SU-DHL-6 (cell line): ENCODE measurements around the gene RPS14.

Source experiments
- H2AFZ ChIP-seq: fragments of 200-600 bp; sonication (generic); 2 replicates; pipeline ENCODE4 v1.6.1; 2014; ENCODE audit warnings: low read depth, mild to moderate bottlenecking, moderate library complexity, mixed read lengths, antibody characterized with exemption, low read length; ENCODE audit not compliant: severe bottlenecking
- H3F3A ChIP-seq: fragments of 200-600 bp; shearing (Covaris generic); 2 replicates; pipeline ENCODE4 v1.6.0; 2016; ENCODE audit warnings: antibody characterized with exemption, mild to moderate bottlenecking; ENCODE audit not compliant: insufficient read depth
- H3K27ac ChIP-seq: fragments of 200-600 bp; sonication (generic); 2 replicates; pipeline ENCODE4 v1.5.1; 2016; ENCODE audit warnings: low read depth, mild to moderate bottlenecking, low read length, moderate library complexity, mixed read lengths
- H3K27me3 ChIP-seq: fragments of 200-600 bp; sonication (generic), shearing (Covaris generic); 2 replicates; pipeline ENCODE4 v1.6.0; 2014; ENCODE audit warnings: mild to moderate bottlenecking, low read length
- H3K36me3 ChIP-seq: fragments of 200-600 bp; sonication (generic); 2 replicates; pipeline ENCODE4 v1.6.1; 2014; ENCODE audit warnings: mild to moderate bottlenecking, low read length, mixed read lengths
- H3K4me2 ChIP-seq: fragments of 300-600, 200-600 bp; shearing (Covaris generic), sonication (generic); 2 replicates; pipeline ENCODE4 v1.6.0; 2014; ENCODE audit warnings: low read length, low read depth, mild to moderate bottlenecking; ENCODE audit not compliant: poor library complexity, severe bottlenecking
- H3K4me3 ChIP-seq: fragments of 200-600 bp; sonication (generic); 2 replicates; pipeline ENCODE4 v1.5.1; 2014; ENCODE audit warnings: antibody characterized with exemption, low read length, mild to moderate bottlenecking, mixed read lengths; ENCODE audit not compliant: insufficient read depth, poor library complexity, severe bottlenecking
- H3K79me2 ChIP-seq: fragments of 200-600 bp; sonication (generic); 2 replicates; pipeline ENCODE4 v1.6.1; 2014; ENCODE audit warnings: mild to moderate bottlenecking, low read length, moderate library complexity; ENCODE audit not compliant: insufficient read depth
- H3K9ac ChIP-seq: fragments of 200-600 bp; sonication (generic); 2 replicates; pipeline ENCODE4 v1.7.0; 2014; ENCODE audit warnings: mild to moderate bottlenecking, low read length
- H3K9me2 ChIP-seq: fragments of 200-600 bp; sonication (generic); replicated peaks from 2 replicates; pipeline ENCODE4 v1.6.1; 2014; ENCODE audit warnings: low read length; ENCODE audit not compliant: insufficient read depth
- H3K9me3 ChIP-seq: fragments of 200-600 bp; sonication (generic); 2 replicates; pipeline ENCODE4 v1.6.1; 2014; ENCODE audit warnings: low read length, mixed read lengths; ENCODE audit not compliant: insufficient read depth
- H4K20me1 ChIP-seq: fragments of 200-600 bp; sonication (generic); 2 replicates; pipeline ENCODE4 v1.6.1; 2014; ENCODE audit warnings: low read depth, mild to moderate bottlenecking, antibody characterized with exemption, low read length, moderate library complexity, mixed read lengths
- EZH2phosphoT487 ChIP-seq: fragments of 200-600 bp; sonication (generic), shearing (Covaris generic); conservative IDR thresholded peaks from 2 replicates; pipeline ENCODE4 v1.6.1; 2018; ENCODE audit warnings: mild to moderate bottlenecking, antibody characterized with exemption, low read length, moderate library complexity, mixed read lengths
- TF ChIP-seq, protein P1 (sequence below): fragments of 200-600 bp; sonication (generic); IDR thresholded peaks from one replicate; pipeline ENCODE4 v1.5.1; 2017; ENCODE audit warnings: antibody characterized with exemption, mild to moderate bottlenecking, low read length, moderate library complexity; ENCODE audit not compliant: insufficient read depth, poor library complexity, severe bottlenecking

The RPS14 gene

DNA sequence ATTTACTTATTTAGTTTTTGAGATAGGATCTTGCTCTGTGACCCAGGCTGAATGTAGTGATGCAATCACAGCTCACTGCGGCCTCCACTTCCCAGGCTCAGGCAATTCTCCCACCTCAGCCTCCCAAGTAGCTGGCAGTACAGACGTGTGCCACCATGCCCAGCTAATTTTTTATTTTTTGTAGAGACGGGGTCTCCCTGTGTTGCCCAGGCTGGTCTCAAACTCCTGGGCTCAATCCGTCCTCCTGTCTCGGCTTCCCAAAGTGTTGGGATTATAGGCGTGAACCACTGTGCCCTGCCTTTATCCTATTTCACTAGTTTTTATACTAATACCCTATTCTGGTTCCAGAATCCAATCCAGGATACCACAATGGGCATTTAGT, 6.8 kb downstream of the RPS14 start:
- H4K20me1 ChIP-seq, result peaks cover 24% of the 10 kb centered on the region; the same call in 1 of the 2 replicates
- peaks cover 8% of the 10 kb centered on the region for H3K79me2 ChIP-seq
- H3K9ac ChIP-seq, result no peak overlapping the region
- H3K4me3 ChIP-seq, result no peak overlapping the region
- H3K4me2 ChIP-seq, result no peak overlapping the region
- H3K9me2 ChIP-seq, result no peaks in the 10 kb centered on the region
- peaks cover 31% of the 10 kb centered on the region for H3K36me3 ChIP-seq
- no peak for TF ChIP-seq EZH2phosphoT487
- TF ChIP-seq, protein P1, sequence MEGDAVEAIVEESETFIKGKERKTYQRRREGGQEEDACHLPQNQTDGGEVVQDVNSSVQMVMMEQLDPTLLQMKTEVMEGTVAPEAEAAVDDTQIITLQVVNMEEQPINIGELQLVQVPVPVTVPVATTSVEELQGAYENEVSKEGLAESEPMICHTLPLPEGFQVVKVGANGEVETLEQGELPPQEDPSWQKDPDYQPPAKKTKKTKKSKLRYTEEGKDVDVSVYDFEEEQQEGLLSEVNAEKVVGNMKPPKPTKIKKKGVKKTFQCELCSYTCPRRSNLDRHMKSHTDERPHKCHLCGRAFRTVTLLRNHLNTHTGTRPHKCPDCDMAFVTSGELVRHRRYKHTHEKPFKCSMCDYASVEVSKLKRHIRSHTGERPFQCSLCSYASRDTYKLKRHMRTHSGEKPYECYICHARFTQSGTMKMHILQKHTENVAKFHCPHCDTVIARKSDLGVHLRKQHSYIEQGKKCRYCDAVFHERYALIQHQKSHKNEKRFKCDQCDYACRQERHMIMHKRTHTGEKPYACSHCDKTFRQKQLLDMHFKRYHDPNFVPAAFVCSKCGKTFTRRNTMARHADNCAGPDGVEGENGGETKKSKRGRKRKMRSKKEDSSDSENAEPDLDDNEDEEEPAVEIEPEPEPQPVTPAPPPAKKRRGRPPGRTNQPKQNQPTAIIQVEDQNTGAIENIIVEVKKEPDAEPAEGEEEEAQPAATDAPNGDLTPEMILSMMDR, result no peak
- H3K9me3 ChIP-seq, result no peaks in the 10 kb centered on the region
- H2AFZ ChIP-seq, result no peak overlapping the region
- H3K27ac ChIP-seq, result no peak overlapping the region
- H3K27me3 ChIP-seq, result no peaks in the 10 kb centered on the region
- peaks cover 57% of the 10 kb centered on the region for H3F3A ChIP-seq

DNA sequence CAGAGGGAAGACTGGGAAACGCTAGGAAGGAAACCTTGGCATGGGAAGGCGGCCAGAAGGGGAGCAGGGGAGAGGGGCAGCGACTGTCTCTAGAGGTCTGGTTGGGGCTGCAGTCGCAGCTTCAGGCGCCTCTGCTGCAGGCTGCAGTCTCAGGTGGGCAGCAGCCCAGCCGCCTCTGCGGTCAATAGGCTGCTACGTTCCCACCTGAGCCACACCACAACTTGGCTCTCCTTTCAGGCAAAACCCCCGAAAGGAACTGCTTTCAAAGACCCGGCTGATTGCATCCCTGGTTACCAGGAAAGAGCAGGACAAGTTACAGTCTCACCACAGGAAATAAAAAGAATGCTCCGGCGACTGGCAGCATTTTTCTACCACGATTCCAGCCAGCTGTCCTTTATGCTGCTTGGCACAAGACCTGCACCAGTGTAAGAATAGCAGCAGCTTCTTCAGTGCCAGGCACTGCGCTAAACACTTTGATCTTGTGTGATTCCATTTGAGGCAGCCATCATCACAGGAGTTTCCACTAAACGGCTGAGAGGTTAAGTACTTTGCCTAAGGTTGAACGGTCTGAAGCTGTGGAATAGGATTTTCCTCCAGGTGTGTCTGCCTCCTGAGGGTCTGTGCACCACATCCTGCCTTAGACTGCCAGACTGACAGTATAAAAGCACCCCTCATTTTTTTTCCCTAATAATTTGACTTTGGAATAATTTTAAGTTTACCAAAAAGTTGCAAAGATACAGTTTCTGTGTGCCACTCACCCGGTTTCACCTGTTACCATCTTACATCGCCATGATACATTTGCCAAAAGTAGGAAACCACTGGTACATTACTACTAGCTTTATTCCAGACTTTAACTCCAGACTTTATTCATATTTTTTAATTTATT, 7.5 kb downstream of the RPS14 start:
- no peak overlapping the region for H2AFZ ChIP-seq
- H3K9me2 ChIP-seq, result no peaks in the 10 kb centered on the region
- H3K27me3 ChIP-seq, result no peaks in the 10 kb centered on the region
- H3K4me2 ChIP-seq, result no peak overlapping the region
- H3K36me3 ChIP-seq, result peaks cover 25% of the 10 kb centered on the region
- 0 out of 2 replicates have a peak, but pooled peaks cover 4% of the 10 kb centered on the region for H3K79me2 ChIP-seq
- TF ChIP-seq, protein P1, result no peak
- no peak for TF ChIP-seq EZH2phosphoT487
- H3K9me3 ChIP-seq, result no peaks in the 10 kb centered on the region
- H4K20me1 ChIP-seq, result peaks cover 18% of the 10 kb centered on the region; the same call in 1 of the 2 replicates
- H3K27ac ChIP-seq, result no peak overlapping the region
- H3K4me3 ChIP-seq, result no peak overlapping the region
- H3K9ac ChIP-seq, result no peak overlapping the region
- H3F3A ChIP-seq, result peaks cover 54% of the 10 kb centered on the region

DNA sequence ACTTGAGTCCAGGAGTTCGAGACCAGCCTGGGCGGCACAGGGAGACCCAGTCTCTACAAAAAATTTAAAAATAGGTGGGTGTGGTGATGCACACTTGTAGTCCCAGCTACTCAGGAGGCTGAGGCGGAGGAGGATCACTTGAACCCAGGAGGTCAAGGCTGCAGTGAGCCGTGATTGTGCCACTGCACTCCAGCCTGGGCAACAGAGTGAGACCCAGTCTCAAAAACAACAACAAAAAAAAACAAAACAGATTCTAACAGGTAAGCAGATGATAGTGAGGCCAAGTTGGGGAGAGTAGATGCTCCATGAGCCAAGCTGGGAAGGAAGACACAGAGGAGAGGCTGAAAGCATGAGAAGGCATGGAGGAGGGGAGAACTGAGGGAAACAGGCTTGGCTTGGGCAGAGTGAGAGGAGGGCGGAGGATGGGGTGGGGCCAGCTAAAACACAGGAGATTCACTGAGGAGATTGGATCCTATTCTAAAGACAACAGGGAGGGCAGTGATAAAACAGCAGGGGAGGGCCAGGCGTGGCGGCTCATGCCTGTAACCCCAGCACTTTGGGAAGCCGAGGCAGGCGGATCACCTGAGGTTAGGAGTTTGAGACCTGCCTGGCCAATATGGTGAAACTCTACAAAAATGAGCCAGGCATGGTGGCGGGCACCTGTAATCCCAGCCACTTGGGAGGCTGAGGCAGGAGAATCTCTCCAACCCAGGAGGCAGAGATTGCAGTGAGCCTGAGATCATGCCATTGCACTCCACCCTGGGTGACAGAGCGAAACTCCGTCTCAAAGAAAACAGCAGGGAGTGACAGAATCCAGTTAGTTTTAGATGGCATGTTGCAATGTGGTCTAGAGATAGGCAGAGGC, 8.4 kb downstream of the RPS14 start:
- 0 out of 2 replicates have a peak, but pooled peaks cover under 1% of the 10 kb centered on the region for H3K79me2 ChIP-seq
- H3K9me3 ChIP-seq, result no peaks in the 10 kb centered on the region
- no peaks in the 10 kb centered on the region for H3K27me3 ChIP-seq
- H3K9me2 ChIP-seq, result no peaks in the 10 kb centered on the region
- H3K9ac ChIP-seq, result no peak overlapping the region
- no peak overlapping the region for H2AFZ ChIP-seq
- no peak overlapping the region for H3K4me2 ChIP-seq
- peaks cover 17% of the 10 kb centered on the region for H3K36me3 ChIP-seq
- H4K20me1 ChIP-seq, result peaks cover 9% of the 10 kb centered on the region; the same call in 1 of the 2 replicates
- H3F3A ChIP-seq, result peaks cover 45% of the 10 kb centered on the region
- H3K27ac ChIP-seq, result no peak overlapping the region
- TF ChIP-seq, protein P1, result no peak
- TF ChIP-seq EZH2phosphoT487, result no peak
- H3K4me3 ChIP-seq, result no peak overlapping the region
